Natural killer cell (primary cell): Measurements from ENCODE around the gene USP2. TPM values are rescaled to one million over a fixed set of nuclear protein-coding genes. Genes with fewer than 3 reads are reported as not detected.

Experiments
- ATAC-seq, 3 donors: fragments of 150-1000 bp in 2 of 3; fragments of 200-7000 bp in 1 of 3; cut with Tn5 transposase; 1 replicate in 1 of 3; 2 replicates in 2 of 3; pipeline ENCODE4 v1.10.0; 2021; ENCODE audit warnings: mild to moderate bottlenecking in 2 of 3, moderate library complexity in 2 of 3
- DNase-seq, 2 donors: peaks; one replicate each; pipeline versions ENCODE4 v3.0.0 to v3.0.0-alpha.2; 2013 to 2021; ENCODE audit warnings: mixed read lengths in 1 of 2
- H3K27ac ChIP-seq: one replicate; pipeline ENCODE4 v1.5.1; 2013; ENCODE audit warnings: mild to moderate bottlenecking, low read length
- H3K27me3 ChIP-seq: one replicate; pipeline ENCODE4 v1.6.1; 2013; ENCODE audit warnings: low read length; ENCODE audit not compliant: control insufficient read depth, insufficient read depth
- H3K36me3 ChIP-seq: one replicate; pipeline ENCODE4 v1.6.1; 2013; ENCODE audit warnings: low read length; ENCODE audit not compliant: control insufficient read depth, insufficient read depth
- H3K4me1 ChIP-seq: one replicate; pipeline ENCODE4 v1.6.1; 2013; ENCODE audit warnings: low read length; ENCODE audit not compliant: control insufficient read depth, insufficient read depth
- H3K4me3 ChIP-seq: one replicate; pipeline ENCODE4 v1.5.1; 2013; ENCODE audit warnings: low read length
- H3K9me3 ChIP-seq: one replicate; pipeline ENCODE4 v1.6.1; 2013; ENCODE audit warnings: low read length; ENCODE audit not compliant: control insufficient read depth, insufficient read depth
- H3K27ac Mint-ChIP-seq, 2 donors: one replicate each; pipeline ENCODE4 v1.8.0; 2022; ENCODE audit warnings: mild to moderate bottlenecking in 2 of 2, mixed read lengths in 2 of 2, moderate library complexity in 1 of 2
- H3K27me3 Mint-ChIP-seq, 2 donors: one replicate each; pipeline ENCODE4 v1.8.0; 2022; ENCODE audit warnings: low read depth in 2 of 2, mixed read lengths in 2 of 2
- H3K36me3 Mint-ChIP-seq: one replicate; pipeline ENCODE4 v1.8.0; 2022; ENCODE audit warnings: mixed read lengths
- H3K4me1 Mint-ChIP-seq, 2 donors: one replicate each; pipeline ENCODE4 v1.8.0; 2022; ENCODE audit warnings: mixed read lengths in 2 of 2
- H3K4me3 Mint-ChIP-seq: one replicate; pipeline ENCODE4 v1.8.0; 2022; ENCODE audit warnings: mild to moderate bottlenecking, moderate library complexity, mixed read lengths
- H3K9me3 Mint-ChIP-seq, 2 donors: one replicate each; pipeline ENCODE4 v1.8.0; 2022; ENCODE audit warnings: mixed read lengths in 2 of 2
- WGBS: methylation state at CpG from one replicate; pipeline ENCODE4 v1.1.7; 2013; ENCODE audit warnings: missing lambda C conversion rate; ENCODE audit not compliant: insufficient coverage; 5-methylcytosine and 5-hydroxymethylcytosine counted together
- intact Hi-C: fragments of 100-400 bp; cut with micrococcal nuclease; formaldehyde crosslinking; loops from one replicate; pipeline ENCODE4 v1.14.2; 2022
- total RNA-seq, 4 donors: library from RNA; stranded (reverse); fragments of 120-200 nt in 1 of 4; gene quantifications; one replicate each; pipeline versions ENCODE4 v1.2.3 to v1.2.4, GENCODE V29; 2013 to 2022
- TF ChIP-seq, protein P1 (sequence below): fragments of 200-600 bp; IDR thresholded peaks from one replicate; pipeline ENCODE4 v1.8.0; 2022; ENCODE audit warnings: antibody characterized with exemption

Gene USP2
- total RNA-seq, 3 donors from 2014 or later (not counting 1 experiment from before 2014, with no cell fraction given), result 0.50 to 3.9 TPM; not detected in 1

GRCh38 chr11:119319700-119320239, 61.7 kb downstream of the USP2 start:
- intact Hi-C loops, result loop anchor here (5.0 kb wide), 1 partner anchor 112 kb away; the partner anchor contains the start of gene CBL
- 70% methylated on average over 11 of the region's 11 CpGs for WGBS
- peaks cover 29% of the 10 kb centered on the region for H3K27me3 ChIP-seq

DNA sequence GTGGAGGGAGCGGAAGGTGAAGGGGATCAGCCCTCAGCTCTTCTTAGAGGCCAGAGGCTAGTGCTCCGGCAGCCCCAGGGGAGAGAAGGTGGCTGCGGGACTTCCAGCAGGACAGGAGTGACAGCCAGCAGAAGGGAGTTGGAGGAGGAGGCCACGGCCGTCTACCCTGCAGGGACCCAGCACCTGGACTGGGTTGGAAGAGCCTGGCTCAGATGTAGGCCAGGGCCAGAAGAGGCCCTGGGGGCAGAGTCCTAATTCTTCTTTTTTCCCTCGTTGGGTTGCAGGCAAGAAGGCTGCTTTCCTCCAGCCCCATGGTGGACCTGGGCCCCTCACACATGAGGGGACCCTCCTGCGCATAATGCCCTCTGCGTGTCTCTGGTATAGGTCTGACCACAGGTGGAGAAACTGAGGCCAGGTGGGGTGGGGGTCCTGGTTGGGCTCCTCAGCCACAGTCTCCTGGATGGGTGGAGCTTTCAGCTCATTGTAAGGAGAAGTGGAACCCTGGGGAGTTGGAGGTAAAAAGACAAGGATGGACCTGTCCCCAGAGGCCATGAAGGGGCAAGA, 62.3 kb downstream of the USP2 start:
- H3K4me3 Mint-ChIP-seq, result peak overlapping the region; percentile 84
- H3K9me3 Mint-ChIP-seq, result no peaks in the 10 kb centered on the region
- H3K36me3 Mint-ChIP-seq, result no peaks in the 10 kb centered on the region
- H3K4me1 Mint-ChIP-seq, result peaks cover 0 to 43% of the 10 kb centered on the region in 2 donors
- ATAC-seq (no peak), DNase-seq (no peak)
- Histone ChIP-seq H3K36me3 (no peaks in the 10 kb centered on the region), H3K27ac (peak overlapping the region; percentile 42), H3K9me3 (no peaks in the 10 kb centered on the region), H3K27me3 (peaks cover 31% of the 10 kb centered on the region), H3K4me3 (no peak overlapping the region), H3K4me1 (peaks cover 44% of the 10 kb centered on the region)
- peaks cover 27 to 31% of the 10 kb centered on the region in 2 donors for H3K27me3 Mint-ChIP-seq
- peak overlapping the region in 1 of 2 donors; percentile 35 for H3K27ac Mint-ChIP-seq
- WGBS, result 83% methylated on average over 8 of the region's 8 CpGs
- TF ChIP-seq, protein P1, sequence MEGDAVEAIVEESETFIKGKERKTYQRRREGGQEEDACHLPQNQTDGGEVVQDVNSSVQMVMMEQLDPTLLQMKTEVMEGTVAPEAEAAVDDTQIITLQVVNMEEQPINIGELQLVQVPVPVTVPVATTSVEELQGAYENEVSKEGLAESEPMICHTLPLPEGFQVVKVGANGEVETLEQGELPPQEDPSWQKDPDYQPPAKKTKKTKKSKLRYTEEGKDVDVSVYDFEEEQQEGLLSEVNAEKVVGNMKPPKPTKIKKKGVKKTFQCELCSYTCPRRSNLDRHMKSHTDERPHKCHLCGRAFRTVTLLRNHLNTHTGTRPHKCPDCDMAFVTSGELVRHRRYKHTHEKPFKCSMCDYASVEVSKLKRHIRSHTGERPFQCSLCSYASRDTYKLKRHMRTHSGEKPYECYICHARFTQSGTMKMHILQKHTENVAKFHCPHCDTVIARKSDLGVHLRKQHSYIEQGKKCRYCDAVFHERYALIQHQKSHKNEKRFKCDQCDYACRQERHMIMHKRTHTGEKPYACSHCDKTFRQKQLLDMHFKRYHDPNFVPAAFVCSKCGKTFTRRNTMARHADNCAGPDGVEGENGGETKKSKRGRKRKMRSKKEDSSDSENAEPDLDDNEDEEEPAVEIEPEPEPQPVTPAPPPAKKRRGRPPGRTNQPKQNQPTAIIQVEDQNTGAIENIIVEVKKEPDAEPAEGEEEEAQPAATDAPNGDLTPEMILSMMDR, result no peak
- intact Hi-C loops, result no loop called here

More at GRCh38 chr11:119319700-119320239, 61.7 kb downstream of the USP2 start:
- Histone ChIP-seq H3K27ac (peak overlapping the region; percentile 42), H3K4me1 (peaks cover 44% of the 10 kb centered on the region), H3K4me3 (no peak overlapping the region), H3K36me3 (no peaks in the 10 kb centered on the region), H3K9me3 (no peaks in the 10 kb centered on the region)
- H3K9me3 Mint-ChIP-seq, result no peaks in the 10 kb centered on the region
- H3K27ac Mint-ChIP-seq, result peak overlapping the region in 1 of 2 donors; percentile 35
- peaks cover 0 to 43% of the 10 kb centered on the region in 2 donors for H3K4me1 Mint-ChIP-seq
- H3K4me3 Mint-ChIP-seq, result peak overlapping the region; percentile 84
- no peak for ATAC-seq
- H3K36me3 Mint-ChIP-seq, result no peaks in the 10 kb centered on the region
- DNase-seq, result no peak
- H3K27me3 Mint-ChIP-seq, result peaks cover 27 to 31% of the 10 kb centered on the region in 2 donors
- TF ChIP-seq, protein P1, result no peak

GRCh38 chr11:119318240-119319135, 63.0 kb downstream of the USP2 start:
- Histone ChIP-seq H3K9me3 (no peaks in the 10 kb centered on the region), H3K27me3 (peaks cover 31% of the 10 kb centered on the region), H3K27ac (peak overlapping the region; percentile 42), H3K4me1 (peaks cover 44% of the 10 kb centered on the region), H3K4me3 (no peak overlapping the region), H3K36me3 (no peaks in the 10 kb centered on the region)
- TF ChIP-seq, protein P1, result no peak
- peak overlapping the region; percentile 50 for H3K4me3 Mint-ChIP-seq
- peaks cover 0 to 39% of the 10 kb centered on the region in 2 donors for H3K4me1 Mint-ChIP-seq
- H3K9me3 Mint-ChIP-seq, result no peaks in the 10 kb centered on the region
- no peaks in the 10 kb centered on the region for H3K36me3 Mint-ChIP-seq
- H3K27ac Mint-ChIP-seq, result peak overlapping the region in 1 of 2 donors; percentile 15
- H3K27me3 Mint-ChIP-seq, result peaks cover 20 to 27% of the 10 kb centered on the region in 2 donors
- WGBS, result 79% methylated on average over 21 of the region's 22 CpGs
- intact Hi-C loops, result no loop called here
- ATAC-seq (peak in 1 of 3 donors; percentile 14), DNase-seq (peak in 1 of 2 donors; percentile 67)
